ENCODE results near the gene PAQR4. TPM values are rescaled to one million over a fixed set of nuclear protein-coding genes. Genes with fewer than 3 reads are reported as not detected.

Gene PAQR4
- total and polyA plus RNA-seq, 2 donors from 2014 or later: 3.5 to 5.9 TPM

- intact Hi-C loops (cut with DNase I): no loop called here
- FAIRE-seq (no peak), DNase-seq (peak in 4 of 5 donors; percentile 39 to 85 (median 68))
- no peak overlapping the region for H3K9ac ChIP-seq (ENCODE audit: low read length in 3 of 3)
- peak overlapping the region; percentile 16 to 54 (median 38) for H3K4me3 ChIP-seq (ENCODE audit: low read length in 3 of 3)
- H3K27me3 ChIP-seq (ENCODE audit: control insufficient read depth, insufficient read depth, low read length): peaks cover 15% of the 10 kb centered on the region
- peaks cover 0 to 8% (median 0%) of the 10 kb centered on the region in 3 donors for H3K4me1 ChIP-seq (ENCODE audit: control insufficient read depth in 2 of 3, insufficient read depth in 2 of 3, low read depth in 1 of 3, low read length in 3 of 3)
- TF ChIP-seq CTCF (IDR thresholded peaks at IDR 0.05; ENCODE audit: borderline replicate concordance, extremely low read depth, insufficient read depth): peak; percentile 12
- H3K27ac ChIP-seq (ENCODE audit: low read depth in 2 of 2, low read length in 2 of 2): no peak overlapping the region
- no peaks in the 10 kb centered on the region for H3K9me3 ChIP-seq (ENCODE audit: control insufficient read depth in 2 of 3, insufficient read depth in 1 of 3, low read length in 3 of 3)
- H3K36me3 ChIP-seq (ENCODE audit: control insufficient read depth in 2 of 3, insufficient read depth in 3 of 3, low read length in 3 of 3): no peaks in the 10 kb centered on the region
Measured at GRCh38 chr16:2969545-2970521, 685 bp downstream of the PAQR4 start.

DNA sequence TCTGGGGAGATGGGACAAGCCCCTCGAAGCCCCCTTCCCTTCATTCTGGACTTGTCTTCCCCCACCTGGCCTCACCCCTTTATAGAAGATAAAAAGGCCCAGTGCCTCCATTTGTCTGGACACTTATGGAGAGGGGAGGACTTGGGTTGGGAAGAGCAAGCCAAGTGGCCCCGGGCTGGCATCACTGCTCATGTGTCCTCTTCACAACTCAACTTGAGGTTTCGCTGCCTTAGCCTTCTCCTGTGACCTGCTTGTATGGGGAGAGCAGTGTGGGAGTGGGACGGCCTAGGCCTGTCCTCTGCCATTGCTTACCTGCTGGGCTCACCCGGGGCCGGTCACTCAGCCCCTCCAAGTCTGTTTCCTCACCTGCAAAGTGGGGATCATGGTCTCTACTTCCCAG is 1.4 kb downstream of the PAQR4 start:
- H3K4me1 ChIP-seq (ENCODE audit: control insufficient read depth in 2 of 3, insufficient read depth in 2 of 3, low read depth in 1 of 3, low read length in 3 of 3): peaks cover 0 to 8% (median 0%) of the 10 kb centered on the region in 3 donors
- H3K36me3 ChIP-seq (ENCODE audit: control insufficient read depth in 2 of 3, insufficient read depth in 3 of 3, low read length in 3 of 3): no peaks in the 10 kb centered on the region
- intact Hi-C loops (cut with DNase I): no loop called here
- DNase-seq: peak in 1 of 5 donors; percentile 38
- no peak overlapping the region for H3K27ac ChIP-seq (ENCODE audit: low read depth in 2 of 2, low read length in 2 of 2)
- H3K4me3 ChIP-seq (ENCODE audit: low read length in 3 of 3): no peak overlapping the region
- H3K27me3 ChIP-seq (ENCODE audit: control insufficient read depth, insufficient read depth, low read length): peaks cover 13% of the 10 kb centered on the region
- TF ChIP-seq CTCF (IDR thresholded peaks at IDR 0.05; ENCODE audit: borderline replicate concordance, extremely low read depth, insufficient read depth): no peak
- no peaks in the 10 kb centered on the region for H3K9me3 ChIP-seq (ENCODE audit: control insufficient read depth in 2 of 3, insufficient read depth in 1 of 3, low read length in 3 of 3)
- H3K9ac ChIP-seq (ENCODE audit: low read length in 3 of 3): no peak overlapping the region
- no peak for FAIRE-seq

- H3K9ac ChIP-seq (ENCODE audit: low read length in 3 of 3): no peak overlapping the region
- no peak for FAIRE-seq
- peaks cover 0 to 8% (median 0%) of the 10 kb centered on the region in 3 donors for H3K4me1 ChIP-seq (ENCODE audit: control insufficient read depth in 2 of 3, insufficient read depth in 2 of 3, low read depth in 1 of 3, low read length in 3 of 3)
- no peaks in the 10 kb centered on the region for H3K36me3 ChIP-seq (ENCODE audit: control insufficient read depth in 2 of 3, insufficient read depth in 3 of 3, low read length in 3 of 3)
- intact Hi-C loops (cut with DNase I): no loop called here
- no peak overlapping the region for H3K27ac ChIP-seq (ENCODE audit: low read depth in 2 of 2, low read length in 2 of 2)
- no peak for TF ChIP-seq CTCF (IDR thresholded peaks at IDR 0.05; ENCODE audit: borderline replicate concordance, extremely low read depth, insufficient read depth)
- H3K27me3 ChIP-seq (ENCODE audit: control insufficient read depth, insufficient read depth, low read length): peaks cover 8% of the 10 kb centered on the region
- DNase-seq: peak in 2 of 5 donors; percentile 58 to 72
- no peak overlapping the region for H3K4me3 ChIP-seq (ENCODE audit: low read length in 3 of 3)
- no peaks in the 10 kb centered on the region for H3K9me3 ChIP-seq (ENCODE audit: control insufficient read depth in 2 of 3, insufficient read depth in 1 of 3, low read length in 3 of 3)
Measured at GRCh38 chr16:2971134-2971984, 2.2 kb downstream of the PAQR4 start.
